KMS-11 (cell line): Measurements from ENCODE around the gene TPM4.

Source experiments
- H2AFZ ChIP-seq: fragments of 200-600 bp; sonication (generic); 2 replicates; pipeline ENCODE4 v1.6.1; 2016; ENCODE audit warnings: antibody characterized with exemption, mixed run types, low read depth
- H3K27ac ChIP-seq: fragments of 200-600 bp; sonication (generic); 2 replicates; pipeline ENCODE4 v1.6.1; 2016; ENCODE audit warnings: mild to moderate bottlenecking, mixed run types
- H3K27me3 ChIP-seq: fragments of 200-600 bp; sonication (generic); 2 replicates; pipeline ENCODE4 v1.6.1; 2017; ENCODE audit warnings: mild to moderate bottlenecking, low read depth, mixed run types, moderate library complexity; ENCODE audit not compliant: insufficient read depth
- H3K36me3 ChIP-seq: fragments of 200-600 bp; sonication (generic); 2 replicates; pipeline ENCODE4 v1.6.1; 2017; ENCODE audit warnings: mild to moderate bottlenecking, mixed run types; ENCODE audit not compliant: insufficient read depth
- H3K4me1 ChIP-seq: fragments of 200-600 bp; sonication (generic); 2 replicates; pipeline ENCODE4 v1.6.1; 2016; ENCODE audit warnings: mild to moderate bottlenecking, low read depth, mixed run types; ENCODE audit not compliant: poor library complexity, severe bottlenecking
- H3K4me2 ChIP-seq: fragments of 200-600 bp; sonication (generic); 2 replicates; pipeline ENCODE4 v1.7.0; 2016; ENCODE audit warnings: mild to moderate bottlenecking, mixed run types
- H3K4me3 ChIP-seq: fragments of 200-600 bp; sonication (generic); IDR thresholded peaks from 2 replicates; pipeline ENCODE4 v1.6.1; 2017; ENCODE audit warnings: low read depth, low read length, mixed read lengths; ENCODE audit not compliant: insufficient read depth
- H3K79me2 ChIP-seq: fragments of 200-600 bp; sonication (generic); 2 replicates; pipeline ENCODE4 v1.6.1; 2016; ENCODE audit warnings: low read depth, mixed run types; ENCODE audit not compliant: insufficient read depth
- H3K9ac ChIP-seq: fragments of 200-600 bp; sonication (generic); 2 replicates; pipeline ENCODE4 v1.6.1; 2016; ENCODE audit warnings: mild to moderate bottlenecking, mixed run types
- H4K20me1 ChIP-seq: fragments of 200-600 bp; sonication (generic); 2 replicates; pipeline ENCODE4 v1.6.1; 2016; ENCODE audit warnings: mild to moderate bottlenecking, mixed run types; ENCODE audit not compliant: insufficient read depth
- TF ChIP-seq, protein P1 (sequence below): fragments of 200-600 bp; sonication (generic); conservative IDR thresholded peaks from 2 replicates; pipeline ENCODE4 v1.6.1; 2017; ENCODE audit warnings: low read depth, mild to moderate bottlenecking, antibody characterized with exemption, low read length, moderate library complexity, mixed read lengths

TPM4 gene

DNA sequence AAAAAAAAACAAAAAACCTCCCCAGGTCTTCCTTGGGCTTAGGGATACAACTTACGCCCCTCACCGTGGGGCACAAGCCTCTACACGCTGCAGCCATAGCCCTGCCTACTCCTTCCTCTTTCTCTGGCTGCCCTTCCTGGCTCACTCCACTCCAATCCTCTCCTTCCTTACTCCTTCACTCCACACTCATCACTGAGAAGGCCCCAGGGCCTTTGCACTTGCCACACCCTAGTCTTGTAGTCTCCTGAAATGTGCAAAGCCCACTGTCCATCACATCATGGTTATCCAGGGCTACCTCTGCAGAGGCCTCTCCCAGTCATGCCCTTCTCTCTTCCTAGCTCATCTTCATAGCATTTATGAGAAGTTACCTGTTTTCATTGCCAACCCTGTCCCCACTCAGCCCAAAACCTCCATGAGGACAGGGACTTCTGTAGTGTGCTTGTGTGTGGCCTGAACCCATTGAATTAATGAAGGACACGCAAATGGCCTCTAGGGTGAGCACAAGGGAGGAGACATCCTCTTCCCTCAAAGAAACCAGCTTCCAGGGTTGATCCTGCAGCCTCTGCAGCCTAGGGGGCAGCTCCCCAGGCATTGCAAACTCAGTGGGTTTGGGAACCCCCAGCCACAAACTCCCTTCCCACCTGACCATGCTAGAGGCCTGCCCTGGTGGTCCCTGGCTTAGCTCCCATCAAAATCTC, 59.3 kb downstream of the TPM4 start:
- Histone ChIP-seq H3K27me3 (no peaks in the 10 kb centered on the region), H3K79me2 (no peaks in the 10 kb centered on the region), H3K36me3 (peaks cover 6% of the 10 kb centered on the region; the same call in 1 of the 2 replicates), H3K9ac (no peak overlapping the region), H3K27ac (no peak overlapping the region), H3K4me3 (no peak overlapping the region), H3K4me1 (peaks cover 3% of the 10 kb centered on the region), H3K4me2 (no peak overlapping the region), H2AFZ (no peak overlapping the region), H4K20me1 (no peaks in the 10 kb centered on the region)
- TF ChIP-seq, protein P1, sequence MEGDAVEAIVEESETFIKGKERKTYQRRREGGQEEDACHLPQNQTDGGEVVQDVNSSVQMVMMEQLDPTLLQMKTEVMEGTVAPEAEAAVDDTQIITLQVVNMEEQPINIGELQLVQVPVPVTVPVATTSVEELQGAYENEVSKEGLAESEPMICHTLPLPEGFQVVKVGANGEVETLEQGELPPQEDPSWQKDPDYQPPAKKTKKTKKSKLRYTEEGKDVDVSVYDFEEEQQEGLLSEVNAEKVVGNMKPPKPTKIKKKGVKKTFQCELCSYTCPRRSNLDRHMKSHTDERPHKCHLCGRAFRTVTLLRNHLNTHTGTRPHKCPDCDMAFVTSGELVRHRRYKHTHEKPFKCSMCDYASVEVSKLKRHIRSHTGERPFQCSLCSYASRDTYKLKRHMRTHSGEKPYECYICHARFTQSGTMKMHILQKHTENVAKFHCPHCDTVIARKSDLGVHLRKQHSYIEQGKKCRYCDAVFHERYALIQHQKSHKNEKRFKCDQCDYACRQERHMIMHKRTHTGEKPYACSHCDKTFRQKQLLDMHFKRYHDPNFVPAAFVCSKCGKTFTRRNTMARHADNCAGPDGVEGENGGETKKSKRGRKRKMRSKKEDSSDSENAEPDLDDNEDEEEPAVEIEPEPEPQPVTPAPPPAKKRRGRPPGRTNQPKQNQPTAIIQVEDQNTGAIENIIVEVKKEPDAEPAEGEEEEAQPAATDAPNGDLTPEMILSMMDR, result no peak

DNA sequence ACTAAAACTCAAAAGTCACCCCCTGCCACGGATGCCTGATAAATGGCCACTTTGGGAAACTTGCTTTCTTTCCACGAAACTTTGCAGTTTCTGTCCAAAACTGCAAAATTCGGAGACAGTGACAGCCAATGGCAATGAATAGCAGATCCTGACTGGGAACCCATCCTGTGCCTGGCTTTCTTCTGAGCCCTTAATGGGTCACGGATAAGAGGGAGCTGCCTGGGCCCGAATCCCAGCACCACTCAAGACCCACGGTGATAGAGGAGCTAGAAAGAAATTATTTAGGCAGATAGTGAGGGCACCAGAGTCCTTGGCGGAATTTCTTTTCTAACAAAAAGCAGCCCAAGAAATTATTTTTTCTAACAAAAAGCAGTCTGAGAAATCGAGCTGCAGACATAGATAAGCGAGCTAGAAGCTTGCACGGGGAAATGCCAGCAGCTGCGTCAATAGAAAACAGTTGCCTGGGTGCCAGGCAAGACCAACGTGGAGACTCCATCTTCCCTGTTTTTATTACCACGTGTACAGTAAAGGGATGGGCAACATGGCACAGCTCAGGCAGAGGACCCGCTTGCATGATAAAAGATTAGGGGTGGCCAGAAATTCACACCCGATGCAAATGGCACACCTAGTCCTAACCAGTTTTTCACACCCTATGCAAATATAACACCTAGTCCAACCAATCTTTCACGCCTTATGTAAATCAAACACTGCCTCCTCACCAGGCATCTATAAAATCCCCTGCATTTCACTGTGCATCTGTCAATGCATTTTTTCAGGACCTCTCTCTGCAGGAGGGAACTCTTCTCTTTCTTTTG, 60.1 kb downstream of the TPM4 start:
- Histone ChIP-seq H3K4me3 (no peak overlapping the region), H3K4me1 (peaks cover 3% of the 10 kb centered on the region), H2AFZ (no peak overlapping the region), H3K27ac (no peak overlapping the region), H4K20me1 (no peaks in the 10 kb centered on the region), H3K27me3 (no peaks in the 10 kb centered on the region), H3K36me3 (peaks cover 6% of the 10 kb centered on the region; the same call in 1 of the 2 replicates), H3K4me2 (no peak overlapping the region), H3K9ac (no peak overlapping the region), H3K79me2 (no peaks in the 10 kb centered on the region)
- TF ChIP-seq, protein P1, result no peak

DNA sequence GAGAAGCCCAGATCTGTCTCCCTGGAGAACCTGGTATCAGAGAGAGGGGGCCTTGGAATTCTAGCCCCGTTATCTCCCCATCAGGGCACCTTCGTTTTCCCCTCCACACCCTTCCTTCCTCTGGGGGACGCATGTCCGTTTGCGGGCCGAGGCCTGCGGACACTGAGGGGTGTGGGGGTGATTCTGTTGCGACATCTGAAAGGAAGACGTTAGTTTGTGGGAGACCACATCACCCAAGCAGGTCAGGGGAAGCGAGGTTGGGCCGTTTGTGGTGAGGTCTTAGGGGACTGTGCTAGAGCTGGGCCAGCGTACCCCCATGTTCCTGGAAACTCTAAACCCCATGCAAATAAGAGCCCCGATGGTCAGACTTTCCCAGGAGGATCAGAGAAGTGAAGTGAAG, 63.5 kb downstream of the TPM4 start:
- H3K36me3 ChIP-seq, result no peaks in the 10 kb centered on the region
- no peak overlapping the region for H3K9ac ChIP-seq
- H3K27ac ChIP-seq, result no peak overlapping the region
- H3K4me3 ChIP-seq, result no peak overlapping the region
- H3K4me2 ChIP-seq, result no peak overlapping the region
- H3K27me3 ChIP-seq, result no peaks in the 10 kb centered on the region
- H3K4me1 ChIP-seq, result peaks cover 6% of the 10 kb centered on the region
- H4K20me1 ChIP-seq, result no peaks in the 10 kb centered on the region
- TF ChIP-seq, protein P1, result no peak
- no peak overlapping the region for H2AFZ ChIP-seq
- H3K79me2 ChIP-seq, result no peaks in the 10 kb centered on the region

DNA sequence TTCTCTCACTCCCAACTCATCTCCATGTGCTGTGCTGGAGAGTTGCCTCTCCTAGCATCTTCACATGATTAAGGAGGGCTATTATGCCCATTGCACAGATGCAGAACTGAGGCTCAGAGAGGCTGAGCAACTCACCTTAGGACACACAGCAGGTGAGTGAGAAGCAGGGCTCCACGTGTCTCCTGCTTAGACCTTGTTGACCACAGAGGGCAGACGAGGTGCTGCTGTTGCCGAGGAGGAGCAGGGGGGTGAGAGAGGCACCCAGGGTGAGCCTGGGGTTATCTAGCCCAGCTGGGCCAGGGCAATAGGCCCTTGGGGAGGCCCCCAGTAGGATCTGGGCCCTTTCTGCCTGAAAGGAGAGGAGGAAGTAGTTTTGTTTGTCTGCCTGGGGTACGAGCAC, 64.7 kb downstream of the TPM4 start:
- H4K20me1 ChIP-seq, result no peaks in the 10 kb centered on the region
- TF ChIP-seq, protein P1, result no peak
- H3K27me3 ChIP-seq, result no peaks in the 10 kb centered on the region
- no peaks in the 10 kb centered on the region for H3K79me2 ChIP-seq
- peaks cover 6% of the 10 kb centered on the region for H3K4me1 ChIP-seq
- H2AFZ ChIP-seq, result no peak overlapping the region
- H3K36me3 ChIP-seq, result no peaks in the 10 kb centered on the region
- no peak overlapping the region for H3K4me2 ChIP-seq
- no peak overlapping the region for H3K27ac ChIP-seq
- no peak overlapping the region for H3K9ac ChIP-seq
- H3K4me3 ChIP-seq, result no peak overlapping the region
